KMS-11 (cell line): Measurements from ENCODE around the gene RORB.

Source experiments
- H2AFZ ChIP-seq: fragments of 200-600 bp; sonication (generic); 2 replicates; pipeline ENCODE4 v1.6.1; 2016; ENCODE audit warnings: antibody characterized with exemption, mixed run types, low read depth
- H3K27ac ChIP-seq: fragments of 200-600 bp; sonication (generic); 2 replicates; pipeline ENCODE4 v1.6.1; 2016; ENCODE audit warnings: mild to moderate bottlenecking, mixed run types
- H3K27me3 ChIP-seq: fragments of 200-600 bp; sonication (generic); 2 replicates; pipeline ENCODE4 v1.6.1; 2017; ENCODE audit warnings: mild to moderate bottlenecking, low read depth, mixed run types, moderate library complexity; ENCODE audit not compliant: insufficient read depth
- H3K36me3 ChIP-seq: fragments of 200-600 bp; sonication (generic); 2 replicates; pipeline ENCODE4 v1.6.1; 2017; ENCODE audit warnings: mild to moderate bottlenecking, mixed run types; ENCODE audit not compliant: insufficient read depth
- H3K4me1 ChIP-seq: fragments of 200-600 bp; sonication (generic); 2 replicates; pipeline ENCODE4 v1.6.1; 2016; ENCODE audit warnings: mild to moderate bottlenecking, low read depth, mixed run types; ENCODE audit not compliant: poor library complexity, severe bottlenecking
- H3K4me2 ChIP-seq: fragments of 200-600 bp; sonication (generic); 2 replicates; pipeline ENCODE4 v1.7.0; 2016; ENCODE audit warnings: mild to moderate bottlenecking, mixed run types
- H3K4me3 ChIP-seq: fragments of 200-600 bp; sonication (generic); IDR thresholded peaks from 2 replicates; pipeline ENCODE4 v1.6.1; 2017; ENCODE audit warnings: low read depth, low read length, mixed read lengths; ENCODE audit not compliant: insufficient read depth
- H3K79me2 ChIP-seq: fragments of 200-600 bp; sonication (generic); 2 replicates; pipeline ENCODE4 v1.6.1; 2016; ENCODE audit warnings: low read depth, mixed run types; ENCODE audit not compliant: insufficient read depth
- H3K9ac ChIP-seq: fragments of 200-600 bp; sonication (generic); 2 replicates; pipeline ENCODE4 v1.6.1; 2016; ENCODE audit warnings: mild to moderate bottlenecking, mixed run types
- H4K20me1 ChIP-seq: fragments of 200-600 bp; sonication (generic); 2 replicates; pipeline ENCODE4 v1.6.1; 2016; ENCODE audit warnings: mild to moderate bottlenecking, mixed run types; ENCODE audit not compliant: insufficient read depth
- CTCF ChIP-seq: fragments of 200-600 bp; sonication (generic); conservative IDR thresholded peaks from 2 replicates; pipeline ENCODE4 v1.6.1; 2017; ENCODE audit warnings: low read depth, mild to moderate bottlenecking, antibody characterized with exemption, low read length, moderate library complexity, mixed read lengths

Gene RORB

GRCh38 chr9:74543145-74543544, 46.0 kb downstream of the RORB start:
- Histone ChIP-seq H3K27me3 (no peaks in the 10 kb centered on the region), H2AFZ (no peak overlapping the region), H3K36me3 (no peaks in the 10 kb centered on the region), H3K4me1 (peaks cover 8% of the 10 kb centered on the region), H3K9ac (no peak overlapping the region), H3K27ac (no peak overlapping the region), H3K79me2 (no peaks in the 10 kb centered on the region), H3K4me3 (no peak overlapping the region), H3K4me2 (no peak overlapping the region), H4K20me1 (no peaks in the 10 kb centered on the region)
- no peak for TF ChIP-seq CTCF

GRCh38 chr9:74551266-74551665, 54.1 kb downstream of the RORB start:
- Histone ChIP-seq H2AFZ (no peak overlapping the region), H3K27ac (no peak overlapping the region), H3K79me2 (no peaks in the 10 kb centered on the region), H3K4me2 (no peak overlapping the region), H4K20me1 (no peaks in the 10 kb centered on the region), H3K27me3 (no peaks in the 10 kb centered on the region), H3K9ac (no peak overlapping the region), H3K4me3 (no peak overlapping the region), H3K36me3 (no peaks in the 10 kb centered on the region), H3K4me1 (no peaks in the 10 kb centered on the region)
- no peak for TF ChIP-seq CTCF

GRCh38 chr9:74554751-74555419, 57.8 kb downstream of the RORB start:
- Histone ChIP-seq H3K4me3 (no peak overlapping the region), H3K79me2 (no peaks in the 10 kb centered on the region), H2AFZ (no peak overlapping the region), H3K4me2 (no peak overlapping the region), H3K9ac (no peak overlapping the region), H3K27me3 (no peaks in the 10 kb centered on the region), H3K4me1 (no peaks in the 10 kb centered on the region), H3K27ac (no peak overlapping the region), H4K20me1 (no peaks in the 10 kb centered on the region), H3K36me3 (no peaks in the 10 kb centered on the region)
- no peak for TF ChIP-seq CTCF

- Histone ChIP-seq H3K79me2 (no peaks in the 10 kb centered on the region), H3K27ac (no peak overlapping the region), H4K20me1 (no peaks in the 10 kb centered on the region), H3K4me1 (no peaks in the 10 kb centered on the region), H3K27me3 (no peaks in the 10 kb centered on the region), H3K4me3 (no peak overlapping the region), H2AFZ (no peak overlapping the region), H3K9ac (no peak overlapping the region), H3K36me3 (no peaks in the 10 kb centered on the region), H3K4me2 (no peak overlapping the region)
- no peak for TF ChIP-seq CTCF
Observed at GRCh38 chr9:74555565-74555964, 58.4 kb downstream of the RORB start.
